Prostate gland (tissue), 2 donors: ENCODE results near the gene CLDND2.

Experiments
- CTCF ChIP-seq, 4 experiments: fragments of 200-600 bp in 2 of 4; fragments of 450-650 bp in 2 of 4; sonication (generic) in 2 of 4; IDR thresholded peaks; 1 replicate in 3 of 4; 2 replicates in 1 of 4; pipeline ENCODE4 v1.5.1; 2016 to 2019; ENCODE audit warnings: antibody characterized with exemption in 4 of 4, mild to moderate bottlenecking in 2 of 4, moderate library complexity in 2 of 4
- POLR2A ChIP-seq: fragments of 450-650 bp; IDR thresholded peaks from one replicate; pipeline ENCODE4 v1.6.1; 2016; ENCODE audit warnings: antibody characterized with exemption, mild to moderate bottlenecking

- no peak for TF ChIP-seq CTCF (IDR thresholded peaks at IDR 0.05)
- TF ChIP-seq POLR2A = peak; percentile 95
These were observed 2.2 kb downstream of the CLDND2 start for GRCh38 chr19:51366389-51367254.
